ENCODE data around the gene NAA40.

NAA40 gene

DNA sequence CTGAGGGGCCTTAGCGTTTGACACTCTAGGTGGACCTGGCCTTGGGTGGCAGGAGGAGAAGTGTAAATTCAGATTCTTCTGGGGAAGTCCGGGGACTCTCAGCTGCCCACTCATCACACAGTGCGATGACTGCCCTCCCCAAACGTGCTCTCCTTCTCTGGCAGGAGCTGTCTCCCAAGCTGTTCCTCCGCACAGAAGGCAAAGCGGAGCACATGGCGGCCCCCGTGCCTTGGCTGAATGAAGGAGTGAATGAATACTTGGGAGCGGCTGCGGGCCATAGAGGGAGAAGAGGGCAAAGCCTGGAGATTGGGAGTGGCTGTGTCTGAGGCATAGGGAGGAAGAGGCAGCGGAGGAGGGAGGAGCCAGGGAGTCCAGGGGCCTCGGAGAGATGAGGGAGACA lies 6.9 kb upstream of the NAA40 start:
- DNase-seq (ENCODE audit: insufficient read length, low spot score) (no peak), FAIRE-seq (no peak)
- TF ChIP-seq TAF1 (IDR thresholded peaks at IDR 0.05; ENCODE audit: low read depth, low read length) (no peak), PAX5 (IDR thresholded peaks at IDR 0.05; ENCODE audit: insufficient read depth, low read length, severe bottlenecking) (no peak), POLR2AphosphoS5 (IDR thresholded peaks at IDR 0.05; ENCODE audit: low read depth, low read length) (no peak), SPI1 (IDR thresholded peaks at IDR 0.05; ENCODE audit: low read depth, low read length) (no peak), POU2F2 (IDR thresholded peaks at IDR 0.05; ENCODE audit: low read depth, low read length) (no peak)

DNA sequence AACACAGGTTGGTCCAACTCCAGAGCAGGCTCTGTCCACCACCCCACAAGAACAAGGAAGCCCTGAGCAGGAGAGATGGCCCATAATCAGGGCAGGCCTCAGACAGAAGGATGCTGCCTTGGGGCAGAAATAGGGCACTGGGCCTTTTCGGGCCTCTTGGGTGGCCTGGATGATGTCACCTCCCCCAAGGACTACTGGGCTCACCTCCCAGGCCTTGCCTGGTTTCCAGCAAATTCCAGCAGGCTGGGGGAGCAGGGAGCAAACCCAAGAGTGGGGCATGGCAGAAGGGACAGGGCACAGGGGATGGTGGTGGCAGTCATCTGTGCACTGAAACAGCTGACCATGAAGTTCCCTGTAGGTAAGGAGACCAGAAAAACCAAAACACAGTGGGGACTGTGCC lies 5.3 kb upstream of the NAA40 start:
- DNase-seq (ENCODE audit: insufficient read length, low spot score) (no peak), FAIRE-seq (no peak)
- no peak for TF ChIP-seq POLR2AphosphoS5 (IDR thresholded peaks at IDR 0.05; ENCODE audit: low read depth, low read length)
- TF ChIP-seq TAF1 (IDR thresholded peaks at IDR 0.05; ENCODE audit: low read depth, low read length) = no peak
- TF ChIP-seq SPI1 (IDR thresholded peaks at IDR 0.05; ENCODE audit: low read depth, low read length) = no peak
- TF ChIP-seq POU2F2 (IDR thresholded peaks at IDR 0.05; ENCODE audit: low read depth, low read length) = no peak
- TF ChIP-seq POLR2A (IDR thresholded peaks at IDR 0.05; ENCODE audit: low read depth, low read length) = no peak
- TF ChIP-seq PAX5 (IDR thresholded peaks at IDR 0.05; ENCODE audit: insufficient read depth, low read length, severe bottlenecking) = no peak

DNA sequence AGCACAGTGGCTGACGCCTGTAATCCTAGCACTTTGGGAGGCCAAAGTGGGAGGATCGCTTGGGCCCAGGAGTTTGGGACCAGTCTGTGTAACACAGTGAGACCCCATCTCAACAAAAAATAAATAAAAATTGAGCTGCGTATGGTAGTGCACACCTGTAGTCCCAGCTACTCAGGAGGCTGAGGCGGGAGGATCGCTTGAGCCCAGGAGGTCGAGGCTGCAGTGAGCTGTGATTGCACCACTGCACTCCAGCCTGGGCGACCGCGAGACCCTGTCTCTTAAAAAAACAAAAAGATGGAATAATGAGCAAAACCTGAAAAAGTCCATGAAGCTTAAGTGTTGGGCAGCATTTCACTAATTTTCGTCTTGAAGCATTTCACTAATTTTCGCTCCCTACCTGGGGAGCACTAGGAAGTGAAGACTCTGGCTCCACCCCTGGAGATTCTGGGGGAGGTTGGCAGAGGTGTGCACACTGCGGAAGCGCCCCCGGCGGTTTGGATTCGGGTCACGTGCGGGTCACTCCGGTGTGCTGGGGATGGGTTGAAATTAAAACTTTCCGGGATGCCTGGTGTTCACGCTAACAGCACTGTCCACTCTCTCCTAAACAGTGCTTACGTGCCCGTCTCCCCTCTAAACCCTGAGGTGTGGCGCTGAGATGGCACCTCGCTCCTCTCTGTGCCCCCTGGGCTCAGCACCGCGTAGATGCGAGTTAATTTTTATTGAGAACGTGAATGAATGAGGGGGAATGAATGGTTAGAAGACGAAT lies 906 bp upstream of the NAA40 start:
- DNase-seq (ENCODE audit: insufficient read length, low spot score) (no peak), FAIRE-seq (no peak)
- TF ChIP-seq PAX5 (IDR thresholded peaks at IDR 0.05; ENCODE audit: insufficient read depth, low read length, severe bottlenecking) (no peak), POLR2A (IDR thresholded peaks at IDR 0.05; ENCODE audit: low read depth, low read length) (no peak)

DNA sequence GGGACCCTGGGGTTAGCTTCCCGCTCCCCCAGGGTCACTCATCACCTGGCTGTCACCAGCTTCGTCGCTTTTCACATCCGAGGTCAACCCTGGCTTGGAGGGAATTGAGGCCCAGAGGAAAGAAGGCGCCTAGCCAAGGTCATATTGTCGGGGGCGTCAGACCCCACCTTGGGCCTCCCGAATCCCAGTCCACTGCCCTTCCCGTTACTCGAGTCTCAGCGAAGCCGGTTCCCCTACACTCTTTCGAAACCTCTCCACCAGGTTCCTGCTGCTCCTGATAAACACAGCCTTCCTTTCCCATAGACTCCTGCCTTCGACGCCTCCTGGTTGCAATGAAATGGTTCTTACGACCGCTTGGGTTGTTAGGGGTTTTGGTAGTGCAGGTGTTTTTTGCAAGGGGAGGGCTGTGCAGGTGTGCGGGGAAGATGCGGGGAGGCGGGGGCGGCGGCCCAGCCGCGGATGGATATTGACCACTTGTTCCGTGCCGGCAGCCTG lies 642 bp downstream of the NAA40 start:
- no peak for TF ChIP-seq TAF1 (IDR thresholded peaks at IDR 0.05; ENCODE audit: low read depth, low read length)
- TF ChIP-seq SPI1 (IDR thresholded peaks at IDR 0.05; ENCODE audit: low read depth, low read length) = no peak
- TF ChIP-seq POLR2AphosphoS5 (IDR thresholded peaks at IDR 0.05; ENCODE audit: low read depth, low read length) = no peak
- TF ChIP-seq PAX5 (IDR thresholded peaks at IDR 0.05; ENCODE audit: insufficient read depth, low read length, severe bottlenecking) = no peak
- no peak for TF ChIP-seq POLR2A (IDR thresholded peaks at IDR 0.05; ENCODE audit: low read depth, low read length)
- FAIRE-seq = peak; percentile 50
- no peak for DNase-seq (ENCODE audit: insufficient read length, low spot score)

DNA sequence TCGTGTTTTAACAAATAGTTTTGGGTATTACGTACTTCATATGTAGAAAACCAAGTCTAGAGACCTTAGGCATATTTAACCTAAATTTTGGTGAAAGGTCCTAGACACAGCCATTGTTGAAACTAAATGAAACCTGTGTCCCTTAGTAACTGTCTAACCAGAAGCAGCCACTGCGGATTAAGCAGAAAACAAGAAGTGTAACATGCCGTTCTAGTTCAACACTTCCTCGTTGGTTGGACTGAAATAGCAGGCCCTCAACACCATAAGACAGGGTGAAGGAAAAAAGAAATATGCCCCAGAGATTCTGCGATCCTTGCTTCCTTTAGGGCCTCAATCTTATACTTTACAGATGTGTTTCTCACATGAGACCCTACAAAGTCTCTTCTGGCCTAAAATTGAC lies 2.0 kb downstream of the NAA40 start:
- FAIRE-seq = peak; percentile 52
- TF ChIP-seq TAF1 (IDR thresholded peaks at IDR 0.05; ENCODE audit: low read depth, low read length) (no peak), SPI1 (IDR thresholded peaks at IDR 0.05; ENCODE audit: low read depth, low read length) (peak; percentile 75)
- no peak for DNase-seq (ENCODE audit: insufficient read length, low spot score)

DNA sequence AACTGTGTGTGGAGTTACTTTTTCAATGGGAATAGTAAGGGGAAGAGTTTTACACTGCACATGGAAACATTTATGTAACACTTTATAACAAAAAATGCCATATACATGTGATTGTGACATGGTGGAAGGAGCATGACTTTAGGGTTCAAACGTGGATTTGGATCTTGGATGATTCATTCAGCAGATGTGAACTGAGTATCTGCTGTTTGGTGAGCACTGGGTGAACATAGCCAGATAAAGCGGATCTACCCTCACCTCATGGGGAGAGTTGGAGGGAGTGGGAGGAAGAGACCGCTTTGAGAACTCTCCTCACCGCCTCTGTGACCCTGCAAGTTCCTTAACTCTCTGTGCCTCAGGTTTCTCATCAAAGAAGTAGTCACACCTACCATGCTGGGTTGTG lies 3.1 kb downstream of the NAA40 start:
- TF ChIP-seq TAF1 (IDR thresholded peaks at IDR 0.05; ENCODE audit: low read depth, low read length) (no peak), SPI1 (IDR thresholded peaks at IDR 0.05; ENCODE audit: low read depth, low read length) (no peak), POLR2A (IDR thresholded peaks at IDR 0.05; ENCODE audit: low read depth, low read length) (no peak), PAX5 (IDR thresholded peaks at IDR 0.05; ENCODE audit: insufficient read depth, low read length, severe bottlenecking) (no peak), POU2F2 (IDR thresholded peaks at IDR 0.05; ENCODE audit: low read depth, low read length) (no peak), POLR2AphosphoS5 (IDR thresholded peaks at IDR 0.05; ENCODE audit: low read depth, low read length) (no peak)
- FAIRE-seq = no peak
- DNase-seq (ENCODE audit: insufficient read length, low spot score) = no peak

DNA sequence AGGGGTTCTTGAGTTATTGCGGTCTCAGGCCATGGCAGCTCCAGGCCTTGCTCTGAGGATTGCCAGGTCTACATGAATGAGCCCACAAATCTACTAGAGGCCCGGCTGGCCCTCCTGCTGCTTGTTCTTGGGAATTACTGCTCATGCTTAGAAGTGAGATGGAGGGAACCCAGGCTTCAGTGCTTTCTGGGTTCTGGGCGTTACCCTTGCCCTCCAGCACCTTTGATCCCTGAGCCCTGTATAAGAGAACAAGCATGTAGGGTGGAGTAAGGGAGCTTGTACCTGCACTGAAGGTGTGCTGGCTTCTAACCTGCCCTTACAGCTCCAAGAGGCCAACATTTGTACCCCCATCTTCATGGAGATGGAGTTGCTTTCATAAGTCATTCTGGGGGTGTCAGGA lies 4.0 kb downstream of the NAA40 start:
- TF ChIP-seq POLR2AphosphoS5 (IDR thresholded peaks at IDR 0.05; ENCODE audit: low read depth, low read length) = no peak
- no peak for TF ChIP-seq TAF1 (IDR thresholded peaks at IDR 0.05; ENCODE audit: low read depth, low read length)
- no peak for TF ChIP-seq PAX5 (IDR thresholded peaks at IDR 0.05; ENCODE audit: insufficient read depth, low read length, severe bottlenecking)
- TF ChIP-seq POU2F2 (IDR thresholded peaks at IDR 0.05; ENCODE audit: low read depth, low read length) = no peak
- no peak for TF ChIP-seq SPI1 (IDR thresholded peaks at IDR 0.05; ENCODE audit: low read depth, low read length)
- TF ChIP-seq POLR2A (IDR thresholded peaks at IDR 0.05; ENCODE audit: low read depth, low read length) = no peak
- no peak for FAIRE-seq
- no peak for DNase-seq (ENCODE audit: insufficient read length, low spot score)

DNA sequence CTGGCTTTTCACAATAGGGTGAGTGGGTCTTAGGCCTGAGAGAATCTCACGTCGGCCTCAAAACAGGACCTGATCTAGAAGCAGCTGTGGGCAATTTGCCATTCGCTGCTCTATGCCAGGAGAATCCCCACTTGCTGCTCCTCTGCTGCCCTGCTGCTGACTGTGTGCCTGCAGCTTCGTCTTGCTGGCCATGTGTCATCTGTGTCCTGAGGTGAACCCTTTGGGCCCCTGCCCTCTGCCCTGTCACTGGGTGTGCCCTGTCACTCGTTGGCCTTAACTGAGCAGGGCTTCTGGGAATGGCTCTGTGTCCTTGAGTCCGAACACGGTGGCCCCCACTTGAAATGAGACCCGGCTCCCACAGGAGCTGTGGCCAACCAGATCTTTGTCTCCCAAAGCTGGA lies 6.2 kb downstream of the NAA40 start:
- DNase-seq (ENCODE audit: insufficient read length, low spot score) (no peak), FAIRE-seq (no peak)
- TF ChIP-seq POLR2A (IDR thresholded peaks at IDR 0.05; ENCODE audit: low read depth, low read length) = no peak
- no peak for TF ChIP-seq PAX5 (IDR thresholded peaks at IDR 0.05; ENCODE audit: insufficient read depth, low read length, severe bottlenecking)
- TF ChIP-seq POLR2AphosphoS5 (IDR thresholded peaks at IDR 0.05; ENCODE audit: low read depth, low read length) = no peak
- no peak for TF ChIP-seq TAF1 (IDR thresholded peaks at IDR 0.05; ENCODE audit: low read depth, low read length)

DNA sequence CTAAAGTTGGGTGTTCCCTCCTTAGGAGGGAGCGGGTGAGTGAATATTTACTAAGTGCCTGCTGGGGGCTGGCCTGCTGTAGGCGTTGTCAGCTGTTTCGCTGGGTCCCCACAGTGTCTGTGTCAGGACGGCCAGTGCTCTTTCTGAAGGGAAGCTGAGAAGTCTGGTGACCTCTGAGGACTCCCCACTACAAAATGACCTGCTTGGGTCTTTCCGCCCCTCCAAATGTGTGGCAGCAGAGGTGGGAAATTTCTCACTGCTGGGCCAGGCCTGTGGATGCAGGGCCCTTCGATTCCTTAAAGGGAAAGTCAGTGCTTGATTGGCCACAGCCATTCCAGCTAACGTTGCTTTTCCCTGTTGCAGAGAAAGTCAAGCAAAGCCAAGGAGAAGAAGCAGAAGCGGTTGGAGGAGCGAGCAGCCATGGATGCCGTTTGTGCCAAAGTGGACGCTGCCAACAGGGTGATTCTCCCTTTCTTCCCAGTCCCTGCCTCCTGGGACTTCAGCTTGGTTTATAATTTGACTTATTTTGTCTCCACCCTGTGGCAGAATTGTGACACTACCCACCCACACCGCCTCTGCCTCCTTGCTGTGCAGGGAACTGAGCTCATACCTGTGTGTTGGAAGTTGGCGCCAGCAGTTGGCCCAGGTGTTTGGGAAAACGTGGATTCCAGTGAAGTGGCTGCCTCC lies 6.8 kb downstream of the NAA40 start:
- TF ChIP-seq TAF1 (IDR thresholded peaks at IDR 0.05; ENCODE audit: low read depth, low read length) (no peak), POLR2AphosphoS5 (IDR thresholded peaks at IDR 0.05; ENCODE audit: low read depth, low read length) (no peak), POU2F2 (IDR thresholded peaks at IDR 0.05; ENCODE audit: low read depth, low read length) (no peak), POLR2A (IDR thresholded peaks at IDR 0.05; ENCODE audit: low read depth, low read length) (no peak), PAX5 (IDR thresholded peaks at IDR 0.05; ENCODE audit: insufficient read depth, low read length, severe bottlenecking) (no peak), SPI1 (IDR thresholded peaks at IDR 0.05; ENCODE audit: low read depth, low read length) (no peak)
- no peak for DNase-seq (ENCODE audit: insufficient read length, low spot score)
- FAIRE-seq = peak; percentile 71
